Endometrium (tissue), 2 donors: Measurements from ENCODE around the gene UBASH3B.

Experiments used
- FAIRE-seq: peaks from 2 replicates; lab custom pipeline; 2012; peaks lifted over from hg19 to GRCh38; lab: Jason Lieb, UNC
- donor health status: control.
- donor health status: control.

UBASH3B gene

DNA sequence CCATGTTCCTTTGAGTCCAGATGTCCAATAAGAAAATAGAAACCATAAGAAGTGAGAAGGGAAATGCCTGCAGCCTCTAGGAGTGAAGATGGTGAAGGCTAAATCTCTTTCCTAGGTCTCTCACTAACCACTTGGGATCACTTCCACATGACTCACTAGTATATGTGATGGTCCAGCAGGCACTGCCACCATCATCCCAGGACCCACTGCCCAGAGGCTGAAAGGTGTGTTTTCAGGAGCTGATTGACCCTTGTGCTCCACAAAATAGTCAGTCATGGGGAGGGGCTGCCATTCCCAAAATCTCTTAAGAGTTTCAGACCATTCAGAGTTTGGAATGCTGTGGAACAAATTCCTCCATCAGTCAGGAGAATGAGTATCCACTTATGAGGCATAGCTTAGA is 22.9 kb downstream of the UBASH3B start:
- no peak for FAIRE-seq

DNA sequence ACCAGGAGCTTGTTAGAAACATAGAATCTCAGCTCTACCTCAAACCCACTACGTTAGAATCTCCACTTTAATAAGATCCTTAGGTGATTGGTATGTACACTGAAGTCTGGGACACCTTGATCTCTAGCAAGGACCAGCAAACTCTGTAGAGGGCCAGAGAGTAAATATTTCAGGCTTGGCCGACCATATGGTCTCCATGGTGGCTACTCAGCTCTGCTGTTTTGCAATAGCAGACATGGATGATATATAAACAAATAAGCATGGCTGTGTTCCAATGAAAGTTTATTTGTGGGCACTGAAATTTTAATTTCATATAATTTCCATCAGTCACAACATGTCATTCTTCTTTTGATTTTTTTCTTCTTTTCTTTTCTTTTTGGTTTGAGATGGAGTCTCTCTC is 23.9 kb downstream of the UBASH3B start:
- FAIRE-seq, result no peak

DNA sequence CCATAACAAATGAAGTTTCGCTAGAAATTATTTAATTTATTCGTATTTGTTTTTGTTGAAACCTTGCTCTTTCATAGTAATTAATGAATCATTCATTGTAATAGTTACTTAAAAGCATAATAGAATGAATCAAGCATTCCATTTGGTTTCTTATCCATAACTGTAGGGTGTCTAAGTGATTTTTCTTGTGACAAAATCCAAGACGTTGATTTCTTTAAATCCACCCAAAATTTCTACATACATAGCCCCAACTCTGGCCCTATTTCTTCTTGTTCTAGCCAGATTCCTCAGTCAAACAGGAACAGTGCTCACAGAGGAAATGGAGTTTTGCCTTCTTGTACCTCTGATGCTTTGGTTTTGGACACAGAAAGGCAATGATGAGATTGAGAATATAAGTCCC is 25.5 kb downstream of the UBASH3B start:
- FAIRE-seq, result no peak

DNA sequence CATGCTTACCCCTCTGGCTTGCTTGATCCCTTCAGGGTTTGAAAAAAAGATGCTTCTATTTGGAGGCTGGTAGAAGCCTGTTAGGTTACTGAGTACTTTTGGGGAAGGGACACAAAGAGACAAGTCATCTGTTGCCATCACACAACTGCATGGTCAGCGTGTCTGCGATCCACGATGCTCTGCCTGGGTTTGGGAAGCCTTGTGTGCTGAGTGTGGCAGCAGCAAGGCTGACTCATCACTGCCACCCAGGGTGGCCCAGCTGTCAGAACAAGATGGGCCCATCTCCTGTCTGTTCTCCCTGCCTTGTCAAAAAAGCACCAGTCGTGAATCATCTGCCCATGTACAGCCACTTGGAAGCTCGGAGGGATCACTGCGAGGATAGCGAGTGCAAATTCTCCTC is 26.2 kb downstream of the UBASH3B start:
- no peak for FAIRE-seq

DNA sequence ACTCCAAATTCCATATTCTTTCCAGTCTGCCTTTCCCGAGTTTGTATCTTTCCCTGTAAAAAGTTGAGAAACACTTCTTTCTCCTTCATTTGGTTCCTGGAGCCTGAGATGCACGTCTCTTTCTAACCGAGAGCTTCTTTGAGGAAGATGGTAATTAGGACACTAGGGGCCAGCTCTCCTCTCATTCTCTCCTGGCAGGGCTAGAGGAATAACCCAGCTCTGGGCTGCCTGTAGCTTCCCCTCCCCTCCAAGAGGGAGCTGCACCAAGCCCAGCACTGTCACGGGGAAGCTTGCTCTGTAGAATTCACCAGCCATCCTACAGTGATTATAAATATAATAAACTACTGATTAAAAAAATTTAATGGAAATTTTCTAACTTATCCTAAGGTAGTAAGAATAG is 26.9 kb downstream of the UBASH3B start:
- FAIRE-seq, result no peak

DNA sequence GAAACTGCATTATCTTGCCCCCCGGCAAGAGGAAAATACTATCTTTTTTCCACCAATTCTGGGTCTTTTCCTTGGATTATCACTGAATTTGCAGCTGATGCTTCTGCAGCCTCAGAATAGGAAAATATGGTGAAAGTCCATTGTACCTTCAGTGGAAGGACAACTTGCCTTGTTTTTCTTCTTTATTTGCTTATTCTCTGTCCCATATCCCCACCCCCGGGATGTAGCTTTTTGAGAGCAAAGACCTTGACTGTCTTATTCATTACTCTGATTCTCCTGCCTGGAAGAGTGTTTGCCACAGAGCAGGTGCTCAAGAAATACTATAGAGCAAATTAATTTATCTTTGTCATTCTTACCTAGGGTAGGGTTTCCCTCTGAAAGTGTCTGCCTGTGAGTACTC is 29.5 kb downstream of the UBASH3B start:
- no peak for FAIRE-seq

- FAIRE-seq, result no peak
Measured at GRCh38 chr11:122686111-122686510, 30.6 kb downstream of the UBASH3B start.

GRCh38 chr11:122690384-122690783 is 34.9 kb downstream of the UBASH3B start:
- no peak for FAIRE-seq

GRCh38 chr11:122690801-122691548 is 35.5 kb downstream of the UBASH3B start:
- FAIRE-seq, result no peak

DNA sequence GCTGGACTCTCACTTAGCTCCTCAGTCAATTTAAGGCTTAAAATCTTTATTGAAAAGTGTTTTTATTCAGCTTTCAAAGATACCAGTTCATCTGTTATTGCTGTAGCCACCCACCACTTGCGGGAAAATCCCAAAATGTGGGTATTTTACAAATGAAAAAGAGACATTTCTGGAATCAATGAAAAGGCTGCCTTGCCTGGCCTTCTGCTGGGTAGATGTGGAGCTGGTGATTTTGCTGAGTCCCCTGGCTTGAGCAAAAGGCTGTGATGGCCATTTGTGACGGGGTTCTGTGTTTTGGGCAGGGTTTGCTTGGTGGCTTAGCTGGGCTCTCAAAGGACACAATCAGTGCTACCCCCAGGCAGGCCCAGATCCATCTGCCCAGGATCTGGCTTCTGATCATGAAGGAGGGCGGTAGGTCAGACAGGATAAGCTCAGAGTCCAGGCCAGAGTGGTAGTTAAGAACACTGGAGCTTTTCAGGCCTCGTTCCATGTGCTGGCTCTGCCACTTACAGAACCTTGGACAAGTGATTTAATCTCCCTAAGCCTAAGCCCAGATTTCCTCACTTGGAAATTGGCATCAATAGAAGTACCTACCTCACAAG is 36.1 kb downstream of the UBASH3B start:
- no peak for FAIRE-seq

GRCh38 chr11:122692444-122692843 is 36.9 kb downstream of the UBASH3B start:
- no peak for FAIRE-seq

DNA sequence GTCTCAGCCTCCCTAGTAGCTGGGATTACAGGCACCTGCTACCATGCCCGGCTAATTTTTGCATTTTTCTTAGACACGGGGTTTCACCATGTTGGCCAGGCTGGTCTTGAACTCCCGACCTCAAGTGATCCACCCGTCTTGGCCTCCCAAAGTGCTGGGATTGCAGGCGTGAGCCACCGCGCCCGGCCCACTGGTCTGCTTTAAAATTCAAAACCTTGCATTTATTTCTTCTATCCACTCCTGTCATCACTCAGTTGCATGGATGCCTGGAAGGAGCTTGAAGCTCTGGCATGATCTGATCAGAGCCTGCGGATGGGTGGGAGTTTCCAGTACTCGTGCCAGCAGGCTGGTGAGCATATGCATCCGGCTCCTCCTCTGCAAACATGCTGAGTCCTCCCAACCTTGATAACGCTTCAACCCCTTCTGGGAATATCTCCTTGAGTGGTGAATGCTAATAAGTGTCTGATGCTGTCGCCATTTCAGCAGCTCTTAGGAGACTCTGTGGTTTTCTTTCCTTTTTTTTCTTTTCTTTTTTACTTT is 39.6 kb downstream of the UBASH3B start:
- FAIRE-seq, result no peak

GRCh38 chr11:122696662-122697061 is 41.1 kb downstream of the UBASH3B start:
- no peak for FAIRE-seq

DNA sequence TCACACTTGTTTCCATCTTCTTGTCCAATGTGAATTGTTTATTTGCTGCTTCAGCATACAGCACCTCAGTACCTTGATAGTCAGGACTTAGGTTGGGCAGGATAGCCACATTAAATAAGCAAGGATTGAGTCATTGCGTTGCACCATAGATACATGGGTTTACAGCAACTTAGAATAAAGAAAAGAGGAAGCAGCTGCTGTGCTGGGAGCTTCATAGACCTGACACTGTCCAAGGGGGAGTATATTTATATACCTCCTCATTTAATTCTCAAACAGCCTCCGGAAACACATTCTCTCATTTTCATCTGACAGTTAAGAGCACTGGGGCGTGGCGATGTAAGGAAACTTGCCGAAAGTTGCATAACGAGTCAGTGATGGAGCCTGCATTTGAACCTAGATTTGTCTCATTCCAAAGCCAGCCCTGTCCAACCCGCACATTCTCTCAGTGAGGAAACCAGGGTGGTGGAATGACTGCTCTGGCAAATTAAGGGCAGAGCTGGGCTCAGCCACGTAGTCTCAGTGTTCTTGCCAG is 42.2 kb downstream of the UBASH3B start:
- FAIRE-seq, result no peak

GRCh38 chr11:122698392-122698791 is 42.9 kb downstream of the UBASH3B start:
- no peak for FAIRE-seq

- no peak for FAIRE-seq
Measured at GRCh38 chr11:122700666-122701065, 45.1 kb downstream of the UBASH3B start.

DNA sequence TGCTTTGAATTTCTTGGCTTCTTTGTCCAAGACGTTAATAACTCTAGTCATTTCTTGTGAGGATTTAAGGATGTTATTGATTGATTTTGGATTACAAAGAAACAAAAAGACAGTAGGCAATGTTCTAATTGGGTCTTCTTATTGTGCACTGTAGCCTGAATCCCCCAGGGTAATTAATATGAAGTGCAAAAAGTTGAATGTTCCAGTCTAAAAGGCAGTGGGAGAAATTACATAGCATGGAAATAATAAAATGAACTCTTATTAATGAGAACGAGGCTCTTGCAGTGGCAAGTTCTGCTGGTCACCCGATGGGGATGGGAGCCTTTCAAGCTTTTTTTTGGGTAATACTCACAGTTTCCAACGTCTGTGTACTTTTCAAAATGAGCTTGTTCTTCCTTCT is 45.6 kb downstream of the UBASH3B start:
- no peak for FAIRE-seq

GRCh38 chr11:122703541-122704272 is 48.2 kb downstream of the UBASH3B start:
- FAIRE-seq, result no peak

DNA sequence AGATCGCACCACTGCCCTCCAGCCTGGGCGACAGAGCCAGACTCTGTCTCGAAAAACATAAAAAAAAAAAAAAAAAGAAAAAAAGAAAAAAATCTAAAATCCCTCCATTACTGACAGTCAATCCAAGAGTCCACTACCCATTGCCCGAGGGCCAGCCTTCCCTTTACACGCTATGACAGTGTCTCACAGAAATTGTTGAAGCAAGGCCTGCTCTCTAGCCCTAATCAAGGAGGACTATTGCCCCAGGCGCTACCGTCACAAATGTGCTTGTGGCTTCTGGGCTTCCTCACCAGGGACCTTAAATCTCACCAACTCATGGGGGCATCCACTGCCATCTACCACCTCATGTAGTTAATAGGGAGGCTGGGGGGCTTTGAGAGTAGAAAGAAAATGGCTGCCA is 49.9 kb downstream of the UBASH3B start:
- no peak for FAIRE-seq

DNA sequence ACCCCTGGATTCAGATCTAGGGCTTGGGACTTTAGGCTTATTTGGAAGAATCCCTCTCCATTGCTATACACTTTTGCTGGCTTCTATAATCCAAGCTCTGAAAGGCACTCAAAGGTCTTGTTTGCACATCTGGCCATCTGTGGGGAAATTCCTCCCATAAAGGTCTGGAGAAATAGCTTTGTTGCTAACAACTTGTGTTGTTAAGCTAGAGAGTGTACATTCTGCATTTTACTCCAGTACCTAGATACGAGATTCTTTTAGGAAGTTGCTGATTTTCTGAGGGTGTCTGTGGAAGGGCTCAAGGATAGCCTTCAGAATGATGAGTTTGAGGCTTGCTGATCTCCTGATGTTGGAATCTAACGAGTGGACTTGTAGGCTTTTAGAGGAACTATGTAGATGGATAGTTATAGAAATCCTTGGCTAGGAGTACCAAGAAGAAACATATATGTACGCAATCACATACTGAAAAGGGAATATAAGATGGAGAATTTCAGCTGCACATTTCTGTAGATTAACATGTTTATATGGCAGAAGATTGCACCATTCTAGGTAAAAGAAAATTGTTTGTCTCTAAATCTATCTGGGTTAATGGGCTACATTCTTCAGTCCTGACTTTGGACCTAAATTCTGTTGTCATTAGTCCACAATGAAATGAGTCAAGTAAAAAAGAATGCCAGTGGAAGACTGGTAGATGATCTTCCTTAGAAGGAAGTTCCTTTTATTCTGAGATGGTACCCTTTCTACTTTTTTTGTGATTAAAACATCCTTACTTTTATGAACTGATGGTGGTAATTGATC is 51.0 kb downstream of the UBASH3B start:
- no peak for FAIRE-seq

DNA sequence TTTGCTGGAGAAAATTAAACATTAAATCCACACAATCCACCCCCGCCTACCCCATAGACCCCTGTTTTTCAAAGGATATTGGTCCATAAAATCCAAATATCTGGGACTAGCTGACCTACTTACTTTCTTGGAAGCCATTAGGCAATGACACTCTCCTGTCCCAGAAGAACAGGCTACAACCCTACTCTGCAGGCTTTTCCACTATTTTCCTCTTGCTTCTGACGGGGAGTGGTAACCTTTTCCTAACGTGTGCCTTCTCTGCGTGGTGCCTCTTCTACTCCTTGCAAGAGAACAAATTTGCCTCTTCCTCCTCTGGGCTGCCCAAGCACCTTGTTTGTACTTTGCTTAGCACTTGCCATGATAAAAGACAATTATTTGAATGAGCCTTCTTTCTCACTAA is 51.6 kb downstream of the UBASH3B start:
- no peak for FAIRE-seq

DNA sequence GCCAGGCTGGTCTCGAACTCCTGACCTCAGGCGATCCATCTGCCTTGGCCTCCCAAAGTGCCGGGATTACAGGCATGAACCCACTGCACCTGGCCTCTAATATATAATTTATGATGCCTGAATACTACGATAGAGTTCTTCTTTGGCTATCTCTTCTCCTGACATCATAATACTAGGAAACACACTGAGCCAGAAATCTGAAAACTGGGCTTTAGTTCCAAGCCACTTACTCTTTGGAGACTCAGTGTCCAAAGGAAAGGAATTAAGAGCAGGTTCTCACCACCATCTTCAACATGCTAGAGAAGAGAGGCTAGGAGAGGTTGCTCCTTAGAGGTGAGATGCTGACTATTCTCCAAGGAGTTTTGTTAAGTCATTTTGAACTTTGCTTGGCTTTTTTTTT is 52.4 kb downstream of the UBASH3B start:
- no peak for FAIRE-seq
